Natural killer cell (primary cell): Measurements from ENCODE around the gene SLC35F1. TPM values are rescaled to one million over a fixed set of nuclear protein-coding genes. Genes with fewer than 3 reads are reported as not detected.
"Not testable (repeated sequence)": the region's sequence is repeated elsewhere in the genome, so short reads cannot be mapped to it uniquely, and the experiment has no call there.

Experiments
- ATAC-seq, 3 donors: fragments of 150-1000 bp in 2 of 3; fragments of 200-7000 bp in 1 of 3; cut with Tn5 transposase; 1 replicate in 1 of 3; 2 replicates in 2 of 3; pipeline ENCODE4 v1.10.0; 2021; ENCODE audit warnings: mild to moderate bottlenecking in 2 of 3, moderate library complexity in 2 of 3
- DNase-seq, 2 donors: peaks; one replicate each; pipeline versions ENCODE4 v3.0.0 to v3.0.0-alpha.2; 2013 to 2021; ENCODE audit warnings: mixed read lengths in 1 of 2
- H3K27ac ChIP-seq: one replicate; pipeline ENCODE4 v1.5.1; 2013; ENCODE audit warnings: mild to moderate bottlenecking, low read length
- H3K27me3 ChIP-seq: one replicate; pipeline ENCODE4 v1.6.1; 2013; ENCODE audit warnings: low read length; ENCODE audit not compliant: control insufficient read depth, insufficient read depth
- H3K36me3 ChIP-seq: one replicate; pipeline ENCODE4 v1.6.1; 2013; ENCODE audit warnings: low read length; ENCODE audit not compliant: control insufficient read depth, insufficient read depth
- H3K4me1 ChIP-seq: one replicate; pipeline ENCODE4 v1.6.1; 2013; ENCODE audit warnings: low read length; ENCODE audit not compliant: control insufficient read depth, insufficient read depth
- H3K4me3 ChIP-seq: one replicate; pipeline ENCODE4 v1.5.1; 2013; ENCODE audit warnings: low read length
- H3K9me3 ChIP-seq: one replicate; pipeline ENCODE4 v1.6.1; 2013; ENCODE audit warnings: low read length; ENCODE audit not compliant: control insufficient read depth, insufficient read depth
- H3K27ac Mint-ChIP-seq, 2 donors: one replicate each; pipeline ENCODE4 v1.8.0; 2022; ENCODE audit warnings: mild to moderate bottlenecking in 2 of 2, mixed read lengths in 2 of 2, moderate library complexity in 1 of 2
- H3K27me3 Mint-ChIP-seq, 2 donors: one replicate each; pipeline ENCODE4 v1.8.0; 2022; ENCODE audit warnings: low read depth in 2 of 2, mixed read lengths in 2 of 2
- H3K36me3 Mint-ChIP-seq: one replicate; pipeline ENCODE4 v1.8.0; 2022; ENCODE audit warnings: mixed read lengths
- H3K4me1 Mint-ChIP-seq, 2 donors: one replicate each; pipeline ENCODE4 v1.8.0; 2022; ENCODE audit warnings: mixed read lengths in 2 of 2
- H3K4me3 Mint-ChIP-seq: one replicate; pipeline ENCODE4 v1.8.0; 2022; ENCODE audit warnings: mild to moderate bottlenecking, moderate library complexity, mixed read lengths
- H3K9me3 Mint-ChIP-seq, 2 donors: one replicate each; pipeline ENCODE4 v1.8.0; 2022; ENCODE audit warnings: mixed read lengths in 2 of 2
- WGBS: methylation state at CpG from one replicate; pipeline ENCODE4 v1.1.7; 2013; ENCODE audit warnings: missing lambda C conversion rate; ENCODE audit not compliant: insufficient coverage; 5-methylcytosine and 5-hydroxymethylcytosine counted together
- intact Hi-C: fragments of 100-400 bp; cut with micrococcal nuclease; formaldehyde crosslinking; loops from one replicate; pipeline ENCODE4 v1.14.2; 2022
- total RNA-seq, 4 donors: library from RNA; stranded (reverse); fragments of 120-200 nt in 1 of 4; gene quantifications; one replicate each; pipeline versions ENCODE4 v1.2.3 to v1.2.4, GENCODE V29; 2013 to 2022
- TF ChIP-seq, protein P1 (sequence below): fragments of 200-600 bp; IDR thresholded peaks from one replicate; pipeline ENCODE4 v1.8.0; 2022; ENCODE audit warnings: antibody characterized with exemption

SLC35F1 gene
- total RNA-seq, 3 donors from 2014 or later (not counting 1 experiment from before 2014, with no cell fraction given): not detected

DNA sequence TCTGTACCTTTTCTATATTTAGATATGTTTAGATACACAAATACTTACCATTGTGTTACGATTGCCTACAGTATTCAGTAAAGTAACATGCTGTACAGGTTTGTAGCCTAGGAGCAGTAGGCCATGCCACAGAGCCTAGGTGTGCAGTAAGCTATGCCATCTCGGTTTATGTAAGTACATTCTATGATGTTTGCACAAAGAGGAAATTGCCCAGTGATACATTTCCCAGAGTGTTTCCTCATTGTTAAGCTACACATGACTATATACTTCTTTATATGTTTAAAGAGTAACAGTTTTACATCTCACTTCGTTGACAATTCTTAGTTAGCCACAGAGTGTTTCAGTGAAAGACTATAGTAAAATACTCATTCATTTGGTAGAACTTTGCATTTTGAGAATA, 51.5 kb downstream of the SLC35F1 start:
- Mint-ChIP-seq H3K27me3 (peaks cover 0 to 9% of the 10 kb centered on the region in 2 donors), H3K4me1 (no peaks in the 10 kb centered on the region), H3K36me3 (no peaks in the 10 kb centered on the region), H3K9me3 (no peaks in the 10 kb centered on the region), H3K27ac (no peak overlapping the region), H3K4me3 (no peak overlapping the region)
- ATAC-seq (no peak), DNase-seq (no peak)
- intact Hi-C loops: no loop called here
- Histone ChIP-seq H3K27ac (no peak overlapping the region), H3K4me1 (no peaks in the 10 kb centered on the region), H3K4me3 (no peak overlapping the region), H3K36me3 (no peaks in the 10 kb centered on the region), H3K27me3 (no peaks in the 10 kb centered on the region), H3K9me3 (no peaks in the 10 kb centered on the region)
- 69% methylated on average over 3 of the region's 3 CpGs for WGBS
- TF ChIP-seq, protein P1, sequence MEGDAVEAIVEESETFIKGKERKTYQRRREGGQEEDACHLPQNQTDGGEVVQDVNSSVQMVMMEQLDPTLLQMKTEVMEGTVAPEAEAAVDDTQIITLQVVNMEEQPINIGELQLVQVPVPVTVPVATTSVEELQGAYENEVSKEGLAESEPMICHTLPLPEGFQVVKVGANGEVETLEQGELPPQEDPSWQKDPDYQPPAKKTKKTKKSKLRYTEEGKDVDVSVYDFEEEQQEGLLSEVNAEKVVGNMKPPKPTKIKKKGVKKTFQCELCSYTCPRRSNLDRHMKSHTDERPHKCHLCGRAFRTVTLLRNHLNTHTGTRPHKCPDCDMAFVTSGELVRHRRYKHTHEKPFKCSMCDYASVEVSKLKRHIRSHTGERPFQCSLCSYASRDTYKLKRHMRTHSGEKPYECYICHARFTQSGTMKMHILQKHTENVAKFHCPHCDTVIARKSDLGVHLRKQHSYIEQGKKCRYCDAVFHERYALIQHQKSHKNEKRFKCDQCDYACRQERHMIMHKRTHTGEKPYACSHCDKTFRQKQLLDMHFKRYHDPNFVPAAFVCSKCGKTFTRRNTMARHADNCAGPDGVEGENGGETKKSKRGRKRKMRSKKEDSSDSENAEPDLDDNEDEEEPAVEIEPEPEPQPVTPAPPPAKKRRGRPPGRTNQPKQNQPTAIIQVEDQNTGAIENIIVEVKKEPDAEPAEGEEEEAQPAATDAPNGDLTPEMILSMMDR: no peak

GRCh38 chr6:117960877-117961276, 53.8 kb downstream of the SLC35F1 start:
- H3K27ac Mint-ChIP-seq: no peak overlapping the region
- no peaks in the 10 kb centered on the region for H3K4me1 ChIP-seq
- no peak for DNase-seq
- H3K4me3 Mint-ChIP-seq: no peak overlapping the region
- TF ChIP-seq, protein P1: no peak
- peaks cover 8% of the 10 kb centered on the region for H3K9me3 ChIP-seq
- WGBS: 77% methylated on average over 1 of the region's 1 CpG
- H3K4me3 ChIP-seq: no peak overlapping the region
- no peaks in the 10 kb centered on the region for H3K27me3 ChIP-seq
- intact Hi-C loops: no loop called here
- no peaks in the 10 kb centered on the region for H3K4me1 Mint-ChIP-seq
- no peak overlapping the region for H3K27ac ChIP-seq
- peaks cover 4 to 6% of the 10 kb centered on the region in 2 donors for H3K9me3 Mint-ChIP-seq
- ATAC-seq: no peak
- no peaks in the 10 kb centered on the region for H3K36me3 ChIP-seq
- H3K27me3 Mint-ChIP-seq: peaks cover 4% of the 10 kb centered on the region in 2 donors
- H3K36me3 Mint-ChIP-seq: no peaks in the 10 kb centered on the region

- H3K27ac ChIP-seq: no peak overlapping the region
- TF ChIP-seq, protein P1: no peak
- H3K36me3 ChIP-seq: no peaks in the 10 kb centered on the region
- no peak overlapping the region for H3K4me3 ChIP-seq
- H3K4me1 ChIP-seq: no peaks in the 10 kb centered on the region
- intact Hi-C loops: no loop called here
- Mint-ChIP-seq H3K4me3 (no peak overlapping the region), H3K36me3 (no peaks in the 10 kb centered on the region), H3K4me1 (no peaks in the 10 kb centered on the region), H3K27ac (no peak overlapping the region), H3K9me3 (peaks cover 4 to 6% of the 10 kb centered on the region in 2 donors), H3K27me3 (peaks cover under 1 to 4% of the 10 kb centered on the region in 2 donors)
- peaks cover 8% of the 10 kb centered on the region for H3K9me3 ChIP-seq
- DNase-seq: no peak
- ATAC-seq: no peak
- no peaks in the 10 kb centered on the region for H3K27me3 ChIP-seq
- WGBS: 87% methylated on average over 2 of the region's 3 CpGs
Measured at GRCh38 chr6:117961301-117961700, 54.2 kb downstream of the SLC35F1 start.

DNA sequence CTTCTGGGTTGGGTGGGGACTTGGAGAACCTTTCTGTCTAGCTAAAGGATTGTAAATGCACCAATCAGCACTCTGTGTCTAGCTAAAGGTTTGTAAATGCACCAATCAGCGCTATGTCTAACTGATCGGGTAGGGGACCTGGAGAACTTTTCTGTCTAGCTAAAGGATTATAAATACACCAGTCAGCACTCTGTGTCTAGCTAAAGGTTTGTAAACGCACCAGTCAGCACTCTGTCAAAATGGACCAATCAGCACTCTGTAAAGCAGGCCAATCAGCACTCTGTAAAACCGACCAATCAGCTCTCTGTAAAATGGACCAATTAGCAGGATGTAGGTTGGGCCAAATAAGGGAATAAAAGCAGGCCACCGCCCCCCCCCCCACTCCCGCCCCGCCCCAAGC, 58.7 kb downstream of the SLC35F1 start:
- H3K27ac Mint-ChIP-seq, intact Hi-C loops, H3K4me3 ChIP-seq, H3K36me3 Mint-ChIP-seq, H3K27me3 Mint-ChIP-seq, H3K27ac ChIP-seq, H3K9me3 Mint-ChIP-seq, H3K4me1 Mint-ChIP-seq, ATAC-seq, H3K4me1 ChIP-seq, DNase-seq, H3K36me3 ChIP-seq, H3K4me3 Mint-ChIP-seq, H3K27me3 ChIP-seq, H3K9me3 ChIP-seq: not testable (repeated sequence)
- WGBS: 94% methylated on average over 7 of the region's 7 CpGs
